LNCAP (cell line): ENCODE data around the gene ARF4.

Source experiments
- TF ChIP-seq, protein P1 (sequence below): fragments of 450-650 bp; IDR thresholded peaks from 2 replicates; pipeline ENCODE4 v1.5.1; 2017; ENCODE audit warnings: mild to moderate bottlenecking

Gene ARF4

DNA sequence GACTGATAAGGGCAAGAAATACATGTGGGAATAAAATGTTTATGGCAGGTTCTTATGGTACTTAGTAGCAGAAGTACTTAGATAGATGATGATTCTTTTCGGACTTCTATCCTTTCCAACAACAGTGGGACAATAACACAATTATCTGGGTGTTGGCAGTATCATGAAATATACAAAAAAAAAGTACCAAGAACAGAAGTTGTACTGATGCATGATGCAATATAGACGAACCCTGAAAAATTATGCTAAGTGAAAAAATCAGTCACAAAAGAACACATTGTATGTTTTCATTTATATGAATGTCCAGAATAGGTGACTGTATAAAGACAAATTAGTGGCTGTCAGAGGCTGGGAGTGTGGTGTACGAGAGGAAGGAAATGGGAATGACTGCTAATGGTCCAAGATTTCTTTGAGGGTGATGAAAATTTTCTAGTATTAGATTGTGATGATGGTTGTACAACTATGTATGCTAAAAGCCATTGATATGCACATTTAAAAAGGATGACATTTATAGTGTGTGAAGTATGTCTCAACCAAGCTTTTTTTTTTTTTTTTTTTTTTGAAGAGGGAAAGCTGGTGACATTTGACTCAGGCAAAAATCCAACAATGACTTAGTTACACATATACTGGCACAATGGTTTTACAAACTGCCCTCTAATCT is 21.0 kb downstream of the ARF4 start:
- TF ChIP-seq, protein P1, sequence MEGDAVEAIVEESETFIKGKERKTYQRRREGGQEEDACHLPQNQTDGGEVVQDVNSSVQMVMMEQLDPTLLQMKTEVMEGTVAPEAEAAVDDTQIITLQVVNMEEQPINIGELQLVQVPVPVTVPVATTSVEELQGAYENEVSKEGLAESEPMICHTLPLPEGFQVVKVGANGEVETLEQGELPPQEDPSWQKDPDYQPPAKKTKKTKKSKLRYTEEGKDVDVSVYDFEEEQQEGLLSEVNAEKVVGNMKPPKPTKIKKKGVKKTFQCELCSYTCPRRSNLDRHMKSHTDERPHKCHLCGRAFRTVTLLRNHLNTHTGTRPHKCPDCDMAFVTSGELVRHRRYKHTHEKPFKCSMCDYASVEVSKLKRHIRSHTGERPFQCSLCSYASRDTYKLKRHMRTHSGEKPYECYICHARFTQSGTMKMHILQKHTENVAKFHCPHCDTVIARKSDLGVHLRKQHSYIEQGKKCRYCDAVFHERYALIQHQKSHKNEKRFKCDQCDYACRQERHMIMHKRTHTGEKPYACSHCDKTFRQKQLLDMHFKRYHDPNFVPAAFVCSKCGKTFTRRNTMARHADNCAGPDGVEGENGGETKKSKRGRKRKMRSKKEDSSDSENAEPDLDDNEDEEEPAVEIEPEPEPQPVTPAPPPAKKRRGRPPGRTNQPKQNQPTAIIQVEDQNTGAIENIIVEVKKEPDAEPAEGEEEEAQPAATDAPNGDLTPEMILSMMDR, result no peak

DNA sequence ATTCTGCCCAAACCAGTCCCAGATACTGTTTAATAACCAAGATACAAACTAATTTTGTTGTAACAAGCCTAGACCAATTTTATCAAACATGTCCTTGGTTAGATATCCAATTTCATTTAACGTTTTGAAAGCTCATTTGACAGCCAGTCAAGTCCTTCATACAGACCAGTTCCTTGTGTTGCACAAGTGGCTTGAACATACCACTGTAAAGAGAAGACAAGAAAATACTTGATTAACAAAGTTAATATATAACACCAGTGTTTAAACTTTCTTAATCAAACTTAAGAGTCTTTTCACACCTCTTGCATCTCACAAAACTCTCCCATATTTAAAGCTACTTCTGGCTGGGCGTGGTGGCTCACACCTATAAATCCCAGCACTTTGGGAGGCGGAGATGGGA is 25.0 kb downstream of the ARF4 start:
- TF ChIP-seq, protein P1, result no peak

DNA sequence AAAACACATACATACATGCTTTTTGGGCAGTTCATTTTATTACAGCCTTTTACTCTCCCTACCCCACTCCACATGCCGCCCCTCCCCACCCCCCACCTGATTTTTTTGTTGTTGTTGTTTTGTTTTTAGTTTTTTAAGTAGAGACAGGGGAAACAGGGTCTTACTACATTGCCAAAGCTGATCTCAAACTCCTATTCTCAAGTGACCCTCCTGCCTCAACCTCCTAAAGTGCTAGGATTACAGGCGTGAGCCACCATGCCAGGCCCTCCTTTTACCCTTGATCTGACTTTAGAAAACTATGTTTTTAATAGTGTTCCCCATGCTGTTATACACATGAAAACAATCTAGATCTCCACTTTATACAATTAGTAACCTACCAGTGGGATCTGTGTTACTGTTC is 26.3 kb downstream of the ARF4 start:
- TF ChIP-seq, protein P1, result no peak

DNA sequence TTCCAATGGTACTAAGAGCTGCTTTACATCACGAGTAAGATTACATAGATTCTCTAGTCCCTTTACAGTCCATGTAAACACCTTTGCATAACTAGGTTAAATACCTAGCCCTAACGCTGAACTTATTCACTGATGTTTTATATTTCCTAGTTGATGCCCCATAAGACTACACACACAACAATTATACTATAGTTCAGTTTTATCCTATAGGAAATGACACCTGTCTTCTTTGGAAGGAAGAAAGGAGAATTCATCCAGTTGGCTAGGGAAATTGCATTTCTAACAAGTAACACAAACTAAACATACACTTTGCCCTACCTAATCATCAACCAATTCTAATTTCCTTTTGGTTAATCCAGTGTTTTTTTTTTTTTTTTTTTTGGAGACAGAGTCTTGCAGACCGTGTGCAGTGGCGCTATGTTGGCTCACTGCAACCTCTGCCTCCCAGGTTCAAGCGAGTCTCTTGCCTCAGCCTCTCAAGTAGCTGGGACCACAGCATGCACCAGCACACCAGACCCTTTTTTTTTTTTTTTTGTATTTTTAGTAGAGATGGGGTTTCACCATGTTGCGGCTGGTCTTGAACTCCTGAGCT is 27.2 kb downstream of the ARF4 start:
- TF ChIP-seq, protein P1, result no peak

DNA sequence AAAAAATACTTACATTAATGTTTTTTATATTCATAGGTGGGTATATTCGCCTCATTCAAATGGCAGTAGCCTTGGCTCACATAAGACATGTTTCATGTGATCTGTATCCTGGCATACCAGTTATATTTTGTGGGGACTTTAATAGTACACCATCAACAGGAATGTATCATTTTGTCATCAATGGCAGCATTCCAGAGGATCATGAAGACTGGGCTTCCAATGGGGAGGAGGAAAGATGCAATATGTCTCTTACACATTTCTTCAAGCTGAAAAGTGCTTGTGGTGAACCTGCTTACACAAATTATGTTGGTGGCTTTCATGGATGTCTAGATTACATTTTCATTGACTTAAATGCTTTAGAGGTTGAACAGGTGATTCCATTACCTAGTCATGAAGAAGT is 37.6 kb downstream of the ARF4 start:
- TF ChIP-seq, protein P1, result no peak

DNA sequence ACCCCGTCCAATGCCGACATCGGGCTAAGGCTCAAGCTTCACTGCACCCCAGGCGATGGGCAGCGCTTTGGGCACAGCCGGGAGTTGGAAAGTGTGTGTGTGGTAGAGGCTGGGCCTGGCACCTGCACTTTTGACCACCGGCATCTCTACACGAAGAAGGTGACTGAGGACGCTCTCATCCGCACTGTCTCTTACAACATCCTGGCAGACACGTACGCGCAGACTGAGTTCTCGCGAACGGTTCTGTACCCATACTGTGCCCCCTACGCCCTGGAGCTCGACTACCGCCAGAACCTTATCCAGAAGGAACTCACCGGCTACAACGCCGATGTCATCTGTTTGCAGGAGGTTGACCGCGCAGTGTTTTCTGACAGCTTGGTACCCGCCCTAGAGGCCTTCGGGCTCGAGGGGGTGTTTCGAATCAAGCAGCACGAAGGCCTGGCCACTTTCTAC is 40.0 kb downstream of the ARF4 start:
- TF ChIP-seq, protein P1, result no peak

DNA sequence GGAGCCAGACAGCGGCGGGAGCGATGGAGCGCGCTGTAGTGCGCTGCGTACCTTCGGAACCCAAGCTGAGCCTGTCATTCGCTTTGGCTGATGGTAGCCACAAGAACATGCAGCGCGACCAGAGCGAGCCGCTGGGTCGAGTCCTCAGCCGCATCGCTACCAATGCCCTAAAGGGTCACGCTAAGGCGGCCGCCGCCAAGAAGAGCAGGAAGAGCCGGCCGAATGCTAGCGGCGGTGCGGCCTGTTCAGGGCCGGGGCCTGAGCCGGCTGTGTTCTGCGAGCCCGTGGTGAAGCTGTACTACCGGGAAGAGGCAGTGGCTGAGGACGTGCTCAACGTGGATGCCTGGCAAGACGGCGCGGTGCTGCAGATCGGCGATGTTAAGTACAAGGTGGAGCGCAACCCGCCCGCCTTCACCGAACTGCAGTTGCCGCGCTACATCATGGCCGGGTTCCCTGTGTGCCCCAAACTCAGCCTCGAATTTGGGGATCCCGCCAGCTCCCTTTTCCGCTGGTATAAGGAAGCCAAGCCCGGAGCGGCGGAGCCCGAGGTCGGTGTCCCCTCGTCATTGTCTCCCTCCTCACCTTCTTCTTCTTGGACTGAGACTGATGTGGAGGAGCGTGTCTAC is 40.6 kb downstream of the ARF4 start:
- TF ChIP-seq, protein P1, result no peak
